ENCODE measurements around the gene CARNS1. TPM values are rescaled to one million over a fixed set of nuclear protein-coding genes. Genes with fewer than 3 reads are reported as not detected.

The CARNS1 gene
- total and polyA plus RNA-seq, 2 of the 13 experiments (the other 11 are each of a cell fraction or from before 2014, with no cell fraction given): not detected

GRCh38 chr11:67420646-67421429, 5.4 kb downstream of the CARNS1 start (continued):
- TF ChIP-seq RCOR2 (CRISPR knock-in tag; IDR thresholded peaks at IDR 0.05) (no peak), SP4 (CRISPR knock-in tag; IDR thresholded peaks at IDR 0.05) (peak; percentile 98), PBX3 (CRISPR knock-in tag; IDR thresholded peaks at IDR 0.05; ENCODE audit: borderline replicate concordance) (no peak), MXD1 (CRISPR knock-in tag; IDR thresholded peaks at IDR 0.05) (no peak), NFE2 (CRISPR knock-in tag; IDR thresholded peaks at IDR 0.05) (no peak), ZBTB46 (CRISPR knock-in tag; IDR thresholded peaks at IDR 0.05; ENCODE audit: borderline replicate concordance) (no peak), SRY (CRISPR knock-in tag; IDR thresholded peaks at IDR 0.05) (peak; percentile 40; the same call in 1 of the 2 replicates), ATAD3A (CRISPR knock-in tag; IDR thresholded peaks at IDR 0.05) (no peak), ATF7-NPFF (CRISPR knock-in tag; IDR thresholded peaks at IDR 0.05; ENCODE audit: low read depth) (peak; percentile 38; the same call in 1 of the 2 replicates), ZNF766 (CRISPR knock-in tag; IDR thresholded peaks at IDR 0.05; ENCODE audit: borderline replicate concordance) (peak; percentile 49; the same call in 1 of the 2 replicates), SRSF9 (IDR thresholded peaks at IDR 0.05; ENCODE audit: borderline replicate concordance, insufficient read depth, low read depth, low read length, poor library complexity, severe bottlenecking) (no peak), CSRNP2 (CRISPR knock-in tag; conservative IDR thresholded peaks at IDR 0.05; ENCODE audit: low read depth) (0 out of 2 replicates have a peak, but pooled peaks have one; percentile 61), ZSCAN30 (CRISPR knock-in tag; IDR thresholded peaks at IDR 0.05) (no peak), ZNF777 (CRISPR knock-in tag; IDR thresholded peaks at IDR 0.05) (peak; percentile 52; the same call in 1 of the 2 replicates), GABPB1 (CRISPR knock-in tag; IDR thresholded peaks at IDR 0.05) (peak; percentile 37; the same call in 1 of the 2 replicates), AHR (CRISPR knock-in tag; IDR thresholded peaks at IDR 0.05) (no peak), ZNF512B (CRISPR knock-in tag; IDR thresholded peaks at IDR 0.05; ENCODE audit: borderline replicate concordance) (no peak), HNRNPH1 (optimal IDR thresholded peaks at IDR 0.05; ENCODE audit: low read depth, low read length) (no peak), LBX2 (CRISPR knock-in tag; IDR thresholded peaks at IDR 0.05; ENCODE audit: borderline replicate concordance) (0 out of 2 replicates have a peak, but pooled peaks have one; percentile 62), CEBPG (CRISPR knock-in tag; IDR thresholded peaks at IDR 0.05) (no peak), ARNT2 (CRISPR knock-in tag; IDR thresholded peaks at IDR 0.05; ENCODE audit: low read depth) (peak; percentile 53; the same call in 1 of the 2 replicates)
